HG03064 (cell line): ENCODE results near the gene RASA1.

Experiments
- ATAC-seq: cut with Tn5 transposase; IDR thresholded peaks from one replicate; pipeline ENCODE4 v1.9.1; 2021; ENCODE audit warnings: low read depth; ENCODE audit not compliant: unreplicated experiment

RASA1 gene

GRCh38 chr5:87437724-87438123 is 170.0 kb downstream of the RASA1 start:
- no peak for ATAC-seq

- no peak for ATAC-seq
These were observed 170.5 kb downstream of the RASA1 start for GRCh38 chr5:87438231-87438630.
